Skeletal muscle satellite cell (primary cell): ENCODE measurements around the gene PDE1A.

Experiments used
- H3K27me3 ChIP-seq: 2 replicates; pipeline ENCODE4 v1.7.0; 2013; ENCODE audit warnings: low read length; ENCODE audit not compliant: control insufficient read depth, insufficient read depth
- H3K36me3 ChIP-seq: 2 replicates; pipeline ENCODE4 v1.7.0; 2013; ENCODE audit warnings: mild to moderate bottlenecking, control low read depth, low read length; ENCODE audit not compliant: insufficient read depth
- H3K4me1 ChIP-seq: 2 replicates; pipeline ENCODE4 v1.7.0; 2013; ENCODE audit warnings: low read length; ENCODE audit not compliant: control insufficient read depth, insufficient read depth
- H3K4me2 ChIP-seq: 2 replicates; pipeline ENCODE4 v1.7.0; 2013; ENCODE audit warnings: mild to moderate bottlenecking, low read length
- H3K4me3 ChIP-seq: 2 replicates; pipeline ENCODE4 v1.7.0; 2013; ENCODE audit warnings: low read length
- H3K9ac ChIP-seq: 2 replicates; pipeline ENCODE4 v1.7.0; 2013; ENCODE audit warnings: mild to moderate bottlenecking, low read depth, low read length, moderate library complexity
- H3K9me3 ChIP-seq: replicated peaks from 2 replicates; pipeline ENCODE4 v1.7.0; 2013; ENCODE audit warnings: mild to moderate bottlenecking, control low read depth, low read length

Gene PDE1A

DNA sequence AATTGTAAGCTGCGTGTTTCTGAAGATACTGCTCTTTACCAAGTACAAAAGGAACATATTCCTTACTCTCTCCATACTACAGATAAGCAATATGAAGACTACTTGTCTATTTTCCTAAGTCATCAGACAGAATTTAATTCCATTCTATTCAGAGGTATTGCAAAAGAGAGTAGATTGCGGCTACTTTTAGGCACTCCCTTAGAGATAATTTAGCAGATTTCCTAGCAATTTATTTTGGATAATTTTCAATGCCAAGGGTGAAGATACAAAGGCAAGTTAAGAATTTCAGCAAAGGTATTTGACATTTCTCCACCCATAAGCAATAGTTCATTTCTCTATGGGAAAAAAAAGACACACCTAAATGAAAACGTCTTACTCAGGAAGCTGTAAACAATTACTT lies 161.1 kb downstream of the PDE1A start:
- Histone ChIP-seq H3K9ac (no peak overlapping the region), H3K9me3 (no peaks in the 10 kb centered on the region), H3K4me2 (no peak overlapping the region)

GRCh38 chr2:182261860-182262387 lies 164.9 kb downstream of the PDE1A start:
- Histone ChIP-seq H3K4me3 (no peak overlapping the region), H3K4me1 (peaks cover 15% of the 10 kb centered on the region), H3K4me2 (no peak overlapping the region), H3K9ac (no peak overlapping the region), H3K27me3 (no peaks in the 10 kb centered on the region), H3K9me3 (no peaks in the 10 kb centered on the region), H3K36me3 (no peaks in the 10 kb centered on the region)

More for the DNA sequence above, 161.1 kb downstream of the PDE1A start:
- Histone ChIP-seq H3K36me3 (no peaks in the 10 kb centered on the region), H3K4me3 (no peak overlapping the region), H3K27me3 (no peaks in the 10 kb centered on the region), H3K4me1 (no peaks in the 10 kb centered on the region)

DNA sequence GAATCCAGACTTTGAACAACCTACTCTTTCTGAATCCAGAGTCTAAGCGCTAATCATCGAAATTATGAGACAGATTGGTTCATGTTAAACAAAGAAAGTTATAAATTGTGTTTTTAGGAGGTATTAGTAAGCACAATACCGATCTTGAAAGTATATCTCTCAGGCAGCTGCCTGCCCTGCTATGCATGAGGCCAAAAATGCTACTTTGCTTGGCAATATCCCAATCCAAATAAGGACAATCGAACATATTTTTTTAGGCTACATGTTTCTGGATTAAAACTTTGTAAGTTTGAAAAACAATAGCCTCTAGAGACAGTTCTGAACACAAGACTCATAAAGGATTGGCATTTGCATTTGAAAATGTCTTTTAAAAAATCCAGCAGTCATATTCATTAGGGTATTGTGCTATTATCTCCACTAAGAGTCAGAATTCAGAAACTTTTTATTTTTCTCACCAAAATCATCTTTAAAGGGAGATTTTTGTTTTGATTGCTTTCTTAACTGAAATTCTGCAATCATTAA lies 167.1 kb downstream of the PDE1A start:
- no peak overlapping the region for H3K4me3 ChIP-seq
- H3K36me3 ChIP-seq = no peaks in the 10 kb centered on the region
- no peaks in the 10 kb centered on the region for H3K9me3 ChIP-seq
- H3K27me3 ChIP-seq = no peaks in the 10 kb centered on the region
- peaks cover 15% of the 10 kb centered on the region for H3K4me1 ChIP-seq
- H3K9ac ChIP-seq = no peak overlapping the region
- H3K4me2 ChIP-seq = peak overlapping the region; percentile 19

DNA sequence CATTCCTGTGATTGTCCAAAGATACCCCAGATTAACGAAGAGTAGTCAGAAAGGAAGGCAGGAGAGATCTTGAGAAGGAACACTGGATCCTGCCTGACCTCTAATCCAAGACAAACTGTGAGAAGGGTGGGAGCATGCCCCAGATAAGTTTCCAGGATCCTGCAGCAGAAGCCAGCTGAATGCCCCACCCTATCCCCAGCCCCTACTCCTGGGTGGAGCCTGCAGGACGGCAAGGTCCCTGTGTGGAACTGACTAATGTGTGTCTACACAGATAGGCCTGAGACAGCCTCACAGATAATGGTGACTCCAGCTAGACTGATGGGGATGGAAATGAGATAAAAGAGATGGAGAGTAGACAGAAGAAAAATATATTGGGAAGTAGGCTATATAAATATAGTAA lies 174.3 kb downstream of the PDE1A start:
- Histone ChIP-seq H3K4me3 (no peak overlapping the region), H3K9me3 (no peaks in the 10 kb centered on the region), H3K4me2 (no peak overlapping the region), H3K36me3 (no peaks in the 10 kb centered on the region), H3K27me3 (no peaks in the 10 kb centered on the region), H3K4me1 (no peaks in the 10 kb centered on the region), H3K9ac (no peak overlapping the region)

DNA sequence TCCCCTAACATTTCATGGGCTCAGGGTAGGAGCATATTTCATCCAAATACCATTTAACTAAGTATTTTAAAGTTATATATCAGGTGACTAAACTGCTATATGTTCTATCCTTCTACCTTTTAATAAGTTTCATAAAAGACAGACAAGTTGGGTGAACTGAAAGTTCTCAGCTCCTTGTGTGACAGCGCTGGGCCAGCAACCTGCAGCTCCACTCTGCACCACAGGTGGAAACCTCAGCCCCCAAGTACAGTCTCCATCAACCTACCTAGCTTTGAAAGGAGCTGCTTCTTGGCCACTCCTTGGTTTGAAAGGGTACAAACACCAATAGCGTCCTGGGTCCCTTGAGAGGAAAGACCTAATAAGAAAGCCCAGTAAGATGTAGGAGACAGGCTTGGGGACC lies 177.9 kb downstream of the PDE1A start:
- Histone ChIP-seq H3K27me3 (no peaks in the 10 kb centered on the region), H3K4me2 (no peak overlapping the region), H3K4me1 (no peaks in the 10 kb centered on the region), H3K9ac (no peak overlapping the region), H3K9me3 (no peaks in the 10 kb centered on the region), H3K4me3 (no peak overlapping the region), H3K36me3 (no peaks in the 10 kb centered on the region)

GRCh38 chr2:182248362-182248761 lies 178.5 kb downstream of the PDE1A start:
- Histone ChIP-seq H3K27me3 (no peaks in the 10 kb centered on the region), H3K4me2 (no peak overlapping the region), H3K4me1 (no peaks in the 10 kb centered on the region), H3K9me3 (no peaks in the 10 kb centered on the region), H3K4me3 (no peak overlapping the region), H3K36me3 (no peaks in the 10 kb centered on the region), H3K9ac (no peak overlapping the region)

DNA sequence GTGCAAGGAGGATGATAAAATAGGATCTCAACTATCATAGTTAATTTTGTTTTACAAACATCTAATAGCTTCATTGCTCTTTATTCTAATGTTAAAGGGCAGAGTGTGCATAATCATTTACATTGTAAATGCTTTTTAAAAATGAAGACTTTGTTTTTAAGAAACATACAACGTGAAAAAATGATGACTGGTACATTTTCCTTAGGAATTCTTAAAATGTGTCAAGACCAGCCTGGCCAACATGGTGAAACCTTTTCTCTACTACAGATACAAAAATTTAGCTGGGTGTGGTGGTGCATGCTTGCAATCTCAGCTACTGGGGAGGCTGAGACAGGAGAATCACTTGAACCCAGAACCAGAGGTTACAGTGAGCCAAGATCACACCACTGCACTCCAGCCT lies 179.0 kb downstream of the PDE1A start:
- Histone ChIP-seq H3K9me3 (no peaks in the 10 kb centered on the region), H3K36me3 (no peaks in the 10 kb centered on the region), H3K4me1 (no peaks in the 10 kb centered on the region), H3K4me2 (no peak overlapping the region), H3K9ac (no peak overlapping the region), H3K27me3 (no peaks in the 10 kb centered on the region), H3K4me3 (no peak overlapping the region)

GRCh38 chr2:182245963-182246362 lies 180.9 kb downstream of the PDE1A start:
- no peak overlapping the region for H3K4me3 ChIP-seq
- H3K9me3 ChIP-seq = no peaks in the 10 kb centered on the region
- H3K4me1 ChIP-seq = no peaks in the 10 kb centered on the region

GRCh38 chr2:182242609-182243008 lies 184.2 kb downstream of the PDE1A start:
- Histone ChIP-seq H3K4me2 (no peak overlapping the region), H3K9me3 (no peaks in the 10 kb centered on the region), H3K36me3 (no peaks in the 10 kb centered on the region), H3K4me3 (no peak overlapping the region), H3K9ac (no peak overlapping the region), H3K27me3 (no peaks in the 10 kb centered on the region), H3K4me1 (no peaks in the 10 kb centered on the region)

More at GRCh38 chr2:182245963-182246362, 180.9 kb downstream of the PDE1A start:
- H3K36me3 ChIP-seq = no peaks in the 10 kb centered on the region
- H3K9ac ChIP-seq = no peak overlapping the region
- H3K27me3 ChIP-seq = no peaks in the 10 kb centered on the region
- H3K4me2 ChIP-seq = no peak overlapping the region

DNA sequence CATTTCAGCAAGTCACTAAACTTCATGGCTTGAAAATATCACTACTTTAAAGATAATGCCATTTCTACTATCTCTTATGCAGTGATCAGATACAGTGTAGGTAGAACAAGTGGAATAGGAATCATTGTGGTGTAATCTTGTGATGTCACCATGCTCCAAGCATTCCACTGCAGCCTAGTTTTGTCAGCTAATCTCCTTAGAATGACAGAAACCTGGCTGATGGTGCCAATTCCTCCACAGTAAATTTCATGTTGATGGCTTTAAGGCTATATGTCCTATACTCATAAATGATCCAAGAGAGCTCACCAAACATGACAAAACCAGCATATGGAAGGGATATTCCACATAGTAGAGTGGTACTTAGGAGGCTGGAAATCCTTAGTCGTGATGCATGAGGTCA lies 184.9 kb downstream of the PDE1A start:
- Histone ChIP-seq H3K27me3 (no peaks in the 10 kb centered on the region), H3K4me2 (no peak overlapping the region), H3K36me3 (no peaks in the 10 kb centered on the region), H3K4me3 (no peak overlapping the region), H3K9me3 (no peaks in the 10 kb centered on the region), H3K9ac (no peak overlapping the region), H3K4me1 (no peaks in the 10 kb centered on the region)

- Histone ChIP-seq H3K4me2 (no peak overlapping the region), H3K4me1 (no peaks in the 10 kb centered on the region), H3K9ac (no peak overlapping the region), H3K4me3 (no peak overlapping the region), H3K9me3 (no peaks in the 10 kb centered on the region), H3K27me3 (no peaks in the 10 kb centered on the region), H3K36me3 (no peaks in the 10 kb centered on the region)
Measured at GRCh38 chr2:182240862-182241371, 185.9 kb downstream of the PDE1A start.

DNA sequence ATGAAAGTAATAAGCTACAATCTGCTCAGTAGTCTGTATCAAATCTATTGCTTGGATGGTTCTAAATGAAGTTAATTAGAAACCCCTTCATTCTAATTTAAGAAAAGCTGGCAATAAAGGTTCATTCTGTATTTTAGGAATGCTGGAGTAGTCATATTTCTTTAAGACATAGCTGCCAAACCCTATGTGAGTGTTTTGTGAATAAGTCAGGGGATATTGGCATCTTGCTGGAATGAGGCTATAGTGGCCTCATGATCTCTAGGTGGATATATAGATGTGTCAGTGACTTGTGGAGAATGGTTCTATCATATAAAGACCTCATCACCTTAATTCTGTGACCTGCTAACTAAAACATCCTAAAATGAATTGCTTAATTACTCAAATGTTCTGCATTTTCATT lies 196.3 kb downstream of the PDE1A start:
- Histone ChIP-seq H3K4me3 (no peak overlapping the region), H3K4me2 (no peak overlapping the region), H3K9me3 (no peaks in the 10 kb centered on the region), H3K9ac (no peak overlapping the region), H3K4me1 (peaks cover 36% of the 10 kb centered on the region), H3K36me3 (no peaks in the 10 kb centered on the region), H3K27me3 (no peaks in the 10 kb centered on the region)
